ENCODE results near the gene CTXND2. TPM values are rescaled to one million over a fixed set of nuclear protein-coding genes. Genes with fewer than 3 reads are reported as not detected.
A peak's percentile ranks its signal among the peaks of the same experiment; 100 is the strongest.
"Not testable (repeated sequence)": the region's sequence is repeated elsewhere in the genome, so short reads cannot be mapped to it uniquely, and the experiment has no call there.

Gene CTXND2
- not detected in 2 replicates for polyA plus RNA-seq (2013)

GRCh38 chr1:150887018-150887417, at the start of gene CTXND2:
CTXND2 (plus strand) TSS chr1:150887136; CDS start chr1:150912315, 25,179 bp downstream.
- no peaks in the 10 kb centered on the region for H3K9me3 ChIP-seq (ENCODE audit: insufficient read depth, low read depth, low read length)
- no peak within 1 kb of the TSS for H3K4ac ChIP-seq (ENCODE audit: low read depth, low read length)
- no peak within 1 kb of the TSS for H2BK5ac ChIP-seq (ENCODE audit: low read depth, low read length, poor library complexity)
- H4K91ac ChIP-seq (ENCODE audit: low read depth, low read length): no peak within 1 kb of the TSS
- H3K9ac ChIP-seq (ENCODE audit: low read length): no peak within 1 kb of the TSS
- no peak within 1 kb of the TSS for H2AK5ac ChIP-seq (ENCODE audit: low read length)
- no peak within 1 kb of the TSS for H3K4me2 ChIP-seq (ENCODE audit: low read length)
- H3K4me3 ChIP-seq (ENCODE audit: low read depth, low read length): no peak within 1 kb of the TSS
- H2AFZ ChIP-seq (ENCODE audit: insufficient read depth, low read length, poor library complexity): no peak within 1 kb of the TSS
- no peak within 1 kb of the TSS for H3K14ac ChIP-seq (ENCODE audit: low read length)
- H3K36me3 ChIP-seq (ENCODE audit: control insufficient read depth in 1 of 2, insufficient read depth in 2 of 2, low read length in 2 of 2): no peaks in the 10 kb centered on the region
- no peak within 1 kb of the TSS for H3K23ac ChIP-seq (ENCODE audit: low read length)
- H2BK12ac ChIP-seq (ENCODE audit: low read length): no peak within 1 kb of the TSS
- H4K8ac ChIP-seq (ENCODE audit: low read depth, low read length): no peak within 1 kb of the TSS
- DNase-seq: peak; percentile 41 to 85
- H2BK120ac ChIP-seq (ENCODE audit: insufficient read depth, low read length, poor library complexity): no peak within 1 kb of the TSS
- WGBS (ENCODE audit: extremely low coverage, insufficient coverage, insufficient read length): no CpG with 5 or more reads among the region's 3 CpGs
- H3K4me1 ChIP-seq (ENCODE audit: control insufficient read depth in 1 of 2, insufficient read depth in 2 of 2, low read length in 2 of 2): peaks cover 0 to 2% of the 10 kb centered on the region in 2 experiments
- no peak within 1 kb of the TSS for H3K18ac ChIP-seq (ENCODE audit: low read length)
- no peaks in the 10 kb centered on the region for H3K79me1 ChIP-seq (ENCODE audit: low read length)
- H3K27ac ChIP-seq (ENCODE audit: low read depth, low read length): no peak within 1 kb of the TSS
- H4K12ac ChIP-seq (ENCODE audit: low read depth, low read length): no peak within 1 kb of the TSS
- H3K79me2 ChIP-seq (ENCODE audit: control insufficient read depth, insufficient read depth, low read length, poor library complexity): no peaks in the 10 kb centered on the region
- H3K27me3 ChIP-seq (ENCODE audit: insufficient read depth, low read length): no peaks in the 10 kb centered on the region

- not testable (repeated sequence) for H3K18ac ChIP-seq (ENCODE audit: low read length); H3K36me3 ChIP-seq (ENCODE audit: control insufficient read depth in 1 of 2, insufficient read depth in 2 of 2, low read length in 2 of 2); H4K12ac ChIP-seq (ENCODE audit: low read depth, low read length); H2AFZ ChIP-seq (ENCODE audit: insufficient read depth, low read length, poor library complexity); H2BK5ac ChIP-seq (ENCODE audit: low read depth, low read length, poor library complexity); H4K8ac ChIP-seq (ENCODE audit: low read depth, low read length); H3K4me3 ChIP-seq (ENCODE audit: low read depth, low read length); H2BK12ac ChIP-seq (ENCODE audit: low read length); H3K23ac ChIP-seq (ENCODE audit: low read length); H3K27ac ChIP-seq (ENCODE audit: low read depth, low read length); H3K9ac ChIP-seq (ENCODE audit: low read length); H3K4me1 ChIP-seq (ENCODE audit: control insufficient read depth in 1 of 2, insufficient read depth in 2 of 2, low read length in 2 of 2); H2AK5ac ChIP-seq (ENCODE audit: low read length); H3K9me3 ChIP-seq (ENCODE audit: insufficient read depth, low read depth, low read length); H3K4me2 ChIP-seq (ENCODE audit: low read length); H3K79me1 ChIP-seq (ENCODE audit: low read length); H3K14ac ChIP-seq (ENCODE audit: low read length); H3K79me2 ChIP-seq (ENCODE audit: control insufficient read depth, insufficient read depth, low read length, poor library complexity); H3K4ac ChIP-seq (ENCODE audit: low read depth, low read length); H2BK120ac ChIP-seq (ENCODE audit: insufficient read depth, low read length, poor library complexity); H3K27me3 ChIP-seq (ENCODE audit: insufficient read depth, low read length); H4K91ac ChIP-seq (ENCODE audit: low read depth, low read length)
- DNase-seq: peak in 1 of 2 donors; percentile 16
- no CpG with 5 or more reads among the region's 11 CpGs for WGBS (ENCODE audit: extremely low coverage, insufficient coverage, insufficient read length)
Observed at GRCh38 chr1:150840850-150841249, 46.1 kb upstream of the CTXND2 start.

DNA sequence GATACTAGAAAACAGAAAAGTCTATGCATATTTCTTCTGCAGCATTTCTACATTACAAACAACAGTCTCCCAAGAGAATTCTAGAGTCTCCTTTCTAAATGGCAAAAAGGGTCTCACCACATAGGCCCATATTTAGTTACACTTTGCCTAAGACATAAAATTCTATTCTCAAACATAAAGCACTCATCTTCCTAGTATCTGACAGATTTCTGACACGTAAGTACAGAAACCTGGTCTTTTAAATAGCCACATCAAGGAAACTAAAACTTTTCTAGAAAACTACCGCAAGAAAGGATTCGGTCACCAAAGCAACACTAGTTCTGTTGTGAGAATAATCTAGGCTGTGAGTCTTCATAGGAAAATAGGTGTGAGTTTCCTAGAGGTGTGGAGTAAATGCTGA, 45.3 kb upstream of the CTXND2 start:
- Histone ChIP-seq H3K27me3 (ENCODE audit: insufficient read depth, low read length) (no peaks in the 10 kb centered on the region), H3K18ac (ENCODE audit: low read length) (no peak overlapping the region), H2AFZ (ENCODE audit: insufficient read depth, low read length, poor library complexity) (no peak overlapping the region), H3K36me3 (ENCODE audit: control insufficient read depth in 1 of 2, insufficient read depth in 2 of 2, low read length in 2 of 2) (peaks cover 3 to 5% of the 10 kb centered on the region in 2 experiments), H3K4ac (ENCODE audit: low read depth, low read length) (no peak overlapping the region), H3K27ac (ENCODE audit: low read depth, low read length) (no peak overlapping the region), H3K4me2 (ENCODE audit: low read length) (no peak overlapping the region), H3K4me3 (ENCODE audit: low read depth, low read length) (no peak overlapping the region), H3K9me3 (ENCODE audit: insufficient read depth, low read depth, low read length) (no peaks in the 10 kb centered on the region), H3K23ac (ENCODE audit: low read length) (no peak overlapping the region), H2BK120ac (ENCODE audit: insufficient read depth, low read length, poor library complexity) (no peak overlapping the region), H2AK5ac (ENCODE audit: low read length) (no peak overlapping the region), H3K4me1 (ENCODE audit: control insufficient read depth in 1 of 2, insufficient read depth in 2 of 2, low read length in 2 of 2) (no peaks in the 10 kb centered on the region), H4K12ac (ENCODE audit: low read depth, low read length) (no peak overlapping the region), H3K14ac (ENCODE audit: low read length) (no peak overlapping the region), H2BK5ac (ENCODE audit: low read depth, low read length, poor library complexity) (no peak overlapping the region), H4K91ac (ENCODE audit: low read depth, low read length) (no peak overlapping the region), H4K8ac (ENCODE audit: low read depth, low read length) (no peak overlapping the region), H3K79me1 (ENCODE audit: low read length) (no peaks in the 10 kb centered on the region), H3K79me2 (ENCODE audit: control insufficient read depth, insufficient read depth, low read length, poor library complexity) (no peaks in the 10 kb centered on the region), H3K9ac (ENCODE audit: low read length) (no peak overlapping the region), H2BK12ac (ENCODE audit: low read length) (no peak overlapping the region)
- DNase-seq: no peak
- no CpG with 5 or more reads among the region's 3 CpGs for WGBS (ENCODE audit: extremely low coverage, insufficient coverage, insufficient read length)

DNA sequence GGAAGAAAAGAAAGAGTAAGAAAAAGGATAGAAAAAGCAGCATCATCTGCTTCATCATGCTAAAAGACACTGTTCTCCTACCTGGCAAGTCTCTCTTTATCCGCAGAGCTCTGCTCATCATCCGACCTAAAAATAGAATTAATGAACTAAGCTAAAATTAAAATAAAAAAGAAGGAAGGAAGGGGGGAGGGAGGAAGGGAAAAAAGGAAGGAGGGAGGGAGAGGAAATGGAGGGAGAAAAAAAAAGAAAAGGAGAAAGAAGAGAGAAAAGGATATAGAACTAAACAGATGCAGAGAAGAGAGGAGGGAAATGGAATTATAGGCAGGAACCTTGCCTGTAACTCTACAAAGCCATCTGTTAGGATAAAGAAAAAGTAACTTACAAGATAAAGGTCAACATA, 44.6 kb upstream of the CTXND2 start:
- H4K12ac ChIP-seq (ENCODE audit: low read depth, low read length): no peak overlapping the region
- H2AK5ac ChIP-seq (ENCODE audit: low read length): no peak overlapping the region
- DNase-seq: no peak
- no peak overlapping the region for H2AFZ ChIP-seq (ENCODE audit: insufficient read depth, low read length, poor library complexity)
- no peaks in the 10 kb centered on the region for H3K4me1 ChIP-seq (ENCODE audit: control insufficient read depth in 1 of 2, insufficient read depth in 2 of 2, low read length in 2 of 2)
- no peak overlapping the region for H4K91ac ChIP-seq (ENCODE audit: low read depth, low read length)
- no peak overlapping the region for H3K23ac ChIP-seq (ENCODE audit: low read length)
- no peak overlapping the region for H3K18ac ChIP-seq (ENCODE audit: low read length)
- no peak overlapping the region for H4K8ac ChIP-seq (ENCODE audit: low read depth, low read length)
- no peak overlapping the region for H2BK12ac ChIP-seq (ENCODE audit: low read length)
- no peak overlapping the region for H3K14ac ChIP-seq (ENCODE audit: low read length)
- no CpG with 5 or more reads among the region's 2 CpGs for WGBS (ENCODE audit: extremely low coverage, insufficient coverage, insufficient read length)
- peaks cover 3% of the 10 kb centered on the region in 2 experiments for H3K36me3 ChIP-seq (ENCODE audit: control insufficient read depth in 1 of 2, insufficient read depth in 2 of 2, low read length in 2 of 2)
- H3K79me2 ChIP-seq (ENCODE audit: control insufficient read depth, insufficient read depth, low read length, poor library complexity): no peaks in the 10 kb centered on the region
- no peak overlapping the region for H2BK120ac ChIP-seq (ENCODE audit: insufficient read depth, low read length, poor library complexity)
- H3K4me2 ChIP-seq (ENCODE audit: low read length): no peak overlapping the region
- no peaks in the 10 kb centered on the region for H3K79me1 ChIP-seq (ENCODE audit: low read length)
- no peak overlapping the region for H3K4ac ChIP-seq (ENCODE audit: low read depth, low read length)
- H3K4me3 ChIP-seq (ENCODE audit: low read depth, low read length): no peak overlapping the region
- no peak overlapping the region for H2BK5ac ChIP-seq (ENCODE audit: low read depth, low read length, poor library complexity)
- H3K9ac ChIP-seq (ENCODE audit: low read length): no peak overlapping the region
- H3K9me3 ChIP-seq (ENCODE audit: insufficient read depth, low read depth, low read length): no peaks in the 10 kb centered on the region
- no peaks in the 10 kb centered on the region for H3K27me3 ChIP-seq (ENCODE audit: insufficient read depth, low read length)
- no peak overlapping the region for H3K27ac ChIP-seq (ENCODE audit: low read depth, low read length)
